Panc1 (cell line): ENCODE data around the gene PAK1IP1. TPM values are rescaled to one million over a fixed set of nuclear protein-coding genes. Genes with fewer than 3 reads are reported as not detected.
A peak's percentile ranks its signal among the peaks of the same experiment; 100 is the strongest.

Source experiments
- ATAC-seq: fragments of 200-7000 bp; cut with Tn5 transposase; 2 replicates; pipeline ENCODE4 v1.9.1; 2020; ENCODE audit warnings: mild to moderate bottlenecking, moderate library complexity
- BruUV-seq: library from RNA; stranded (reverse); fragments of 400-500 nt; replicated peaks from 2 replicates; lab custom pipeline; 2021; lab: Mats Ljungman, UMichigan
- CTCF ChIA-PET: fragments of 300-600 bp; sonication (Branson Sonifier 250); formaldehyde crosslinking; loops from one replicate; lab custom pipeline; 2022; ENCODE audit warnings: antibody characterized with exemption; lab: Charles Lee
- POLR2A ChIA-PET: fragments of 300-600 bp; sonication (Branson Sonifier 250); formaldehyde crosslinking; loops from one replicate; lab custom pipeline; 2022; ENCODE audit warnings: antibody characterized with exemption; lab: Charles Lee
- DNase-seq: peaks from one replicate; pipeline ENCODE4 v3.0.0-alpha.2; 2010; ENCODE audit warnings: low read depth, low spot score
- H3K27ac ChIP-seq: 2 replicates; pipeline ENCODE4 v1.5.1; 2011; ENCODE audit warnings: mild to moderate bottlenecking, low read length, inconsistent platforms
- H3K27me3 ChIP-seq: fragments of 200-500 bp; sonication (Bioruptor generic); 2 replicates; pipeline ENCODE4 v1.6.0; 2014; ENCODE audit warnings: low read length, inconsistent platforms; ENCODE audit not compliant: control insufficient read depth, insufficient read depth
- H3K36me3 ChIP-seq: fragments of 200-500 bp; sonication (Bioruptor generic); 2 replicates; pipeline ENCODE4 v1.5.1; 2014; ENCODE audit warnings: inconsistent platforms, mild to moderate bottlenecking, low read length, moderate library complexity; ENCODE audit not compliant: control insufficient read depth, insufficient read depth
- H3K4me1 ChIP-seq: 2 replicates; pipeline ENCODE4 v1.5.1; 2011; ENCODE audit warnings: inconsistent platforms, mild to moderate bottlenecking, low read length, moderate library complexity; ENCODE audit not compliant: control insufficient read depth, insufficient read depth
- H3K4me3 ChIP-seq, 2 experiments: 2 replicates each; pipeline ENCODE4 v1.5.1; 2011 to 2012; ENCODE audit warnings: low read depth in 2 of 2, low read length in 2 of 2, mild to moderate bottlenecking in 2 of 2, inconsistent platforms in 1 of 2, moderate library complexity in 1 of 2
- H3K9me3 ChIP-seq: fragments of 200-500 bp; sonication (Bioruptor generic); 2 replicates; pipeline ENCODE4 v1.5.1; 2014; ENCODE audit warnings: low read depth, mild to moderate bottlenecking, inconsistent platforms, low read length, moderate library complexity; ENCODE audit not compliant: control insufficient read depth, insufficient read depth
- CTCF ChIP-seq: fragments of 450-650 bp; IDR thresholded peaks from 2 replicates; pipeline ENCODE4 v1.5.1; 2017; ENCODE audit warnings: mild to moderate bottlenecking
- POLR2AphosphoS5 ChIP-seq: IDR thresholded peaks from 2 replicates; pipeline ENCODE4 v1.6.1; 2012; ENCODE audit warnings: mild to moderate bottlenecking, low read depth, low read length, moderate library complexity
- REST ChIP-seq, 2 experiments: IDR thresholded peaks; 2 replicates each; pipeline ENCODE4 v1.6.1; 2011 to 2012; ENCODE audit warnings: low read depth in 2 of 2, control low read depth in 1 of 2, low read length in 1 of 2, mild to moderate bottlenecking in 1 of 2, moderate library complexity in 1 of 2; ENCODE audit not compliant: insufficient read depth in 1 of 2
- SIN3A ChIP-seq: IDR thresholded peaks from 2 replicates; pipeline ENCODE4 v1.6.1; 2012; ENCODE audit warnings: low read depth, mild to moderate bottlenecking, low read length, moderate library complexity, borderline replicate concordance; ENCODE audit not compliant: insufficient read depth
- TCF7L2 ChIP-seq: IDR thresholded peaks from 2 replicates; pipeline ENCODE4 v1.6.1; 2011; ENCODE audit warnings: mild to moderate bottlenecking, low read depth, low read length, inconsistent platforms
- in situ Hi-C: cut with HindIII; loops from 2 replicates; pipeline ENCODE4 v1.10.0; 2016; ENCODE audit warnings: low sequenced_read_pairs, low pct_unique_long_range_greater_than_20kb
- intact Hi-C: fragments of 100-400 bp; cut with micrococcal nuclease; formaldehyde crosslinking; loops from one replicate; pipeline ENCODE4 v1.10.0; 2022; ENCODE audit not compliant: unreplicated experiment
- total RNA-seq: library from RNA; stranded (reverse); gene quantifications from one replicate; pipeline ENCODE4 v1.2.1, GENCODE V29; 2021; ENCODE audit not compliant: unreplicated experiment

Gene PAK1IP1
- total RNA-seq, 1 experiment from 2014 or later, result 27.3 TPM

- Histone ChIP-seq H3K27me3 (no peaks in the 10 kb centered on the region), H3K4me1 (peaks cover 31% of the 10 kb centered on the region), H3K4me3 (no peak overlapping the region), H3K36me3 (0 out of 2 replicates have a peak, but pooled peaks cover 4% of the 10 kb centered on the region), H3K27ac (peak overlapping the region; percentile 14; the same call in 1 of the 2 replicates), H3K9me3 (no peaks in the 10 kb centered on the region)
- no peak for ATAC-seq
- no peak for TF ChIP-seq SIN3A
- TF ChIP-seq CTCF, result no peak
- no peak for TF ChIP-seq TCF7L2
- no peak for TF ChIP-seq REST (IDR thresholded peaks at IDR 0.05; ENCODE audit: insufficient read depth in 1 of 2, low read depth in 2 of 2, low read length in 1 of 2)
- no peak for TF ChIP-seq POLR2AphosphoS5
- in situ Hi-C loops (no loop called here), intact Hi-C loops (no loop called here)
- no TSS peak for BruUV-seq
- POLR2A ChIA-PET, result no interaction called here
- CTCF ChIA-PET, result no interaction called here
- no peak for DNase-seq
These were observed 61.3 kb downstream of the PAK1IP1 start for GRCh38 chr6:10756085-10756484.

Other genes with a start within 250 kb of the PAK1IP1 start
- gene GCNT2, start 173.6 kb upstream of the PAK1IP1 start, total RNA-seq, result 42.8 TPM
- gene C6orf52, start 356 bp upstream of the PAK1IP1 start, total RNA-seq, result 6.5 TPM
- 159 TPM for gene TMEM14C, start 28.1 kb downstream of the PAK1IP1 start, total RNA-seq
- gene TMEM14B, start 52.8 kb downstream of the PAK1IP1 start, total RNA-seq, result 180 TPM
- gene MAK, start 143.6 kb downstream of the PAK1IP1 start, total RNA-seq, result 0.21 TPM
- gene GCM2, start 187.1 kb downstream of the PAK1IP1 start, total RNA-seq, result not detected
- gene SYCP2L, start 192.1 kb downstream of the PAK1IP1 start, total RNA-seq, result 2.4 TPM